ENCODE data around the gene GLRX5.

The GLRX5 gene

GRCh38 chr14:95534299-95535225 lies at the start of gene GLRX5:
Gene GLRX5, plus strand, starts transcription at chr14:95535050. Its CDS starts 40 bp downstream, at chr14:95535090.
- Histone ChIP-seq H3K27ac (ENCODE audit: low read depth, low read length) (peak within 1 kb of the TSS; percentile 77), H3K9me2 (replicated peaks; ENCODE audit: insufficient read depth, low read length) (no peaks in the 10 kb centered on the region), H3K4me3 (ENCODE audit: insufficient read depth, low read length, poor library complexity, severe bottlenecking) (peak within 1 kb of the TSS; percentile 97), H4K20me1 (ENCODE audit: low read depth, low read length) (no peaks in the 10 kb centered on the region), H3K9me3 (ENCODE audit: insufficient read depth, low read length) (no peaks in the 10 kb centered on the region), H3F3A (ENCODE audit: insufficient read depth) (peaks cover 9% of the 10 kb centered on the region), H3K4me2 (ENCODE audit: low read depth, low read length, poor library complexity, severe bottlenecking) (peak within 1 kb of the TSS; percentile 94), H3K9ac (ENCODE audit: low read length) (peak within 1 kb of the TSS; percentile 82), H3K27me3 (ENCODE audit: low read length) (no peaks in the 10 kb centered on the region), H3K79me2 (ENCODE audit: insufficient read depth, low read length) (peaks cover 76% of the 10 kb centered on the region), H2AFZ (ENCODE audit: low read depth, low read length, severe bottlenecking) (no peak within 1 kb of the TSS), H3K36me3 (ENCODE audit: low read length) (0 out of 2 replicates have a peak, but pooled peaks cover 3% of the 10 kb centered on the region)
- TF ChIP-seq EZH2phosphoT487 (conservative IDR thresholded peaks at IDR 0.05; ENCODE audit: low read length) (no peak), CTCF (IDR thresholded peaks at IDR 0.05; ENCODE audit: insufficient read depth, low read length, poor library complexity, severe bottlenecking) (no peak)

- no peak for TF ChIP-seq EZH2phosphoT487 (conservative IDR thresholded peaks at IDR 0.05; ENCODE audit: low read length)
- no peak for TF ChIP-seq CTCF (IDR thresholded peaks at IDR 0.05; ENCODE audit: insufficient read depth, low read length, poor library complexity, severe bottlenecking)
- Histone ChIP-seq H3K27ac (ENCODE audit: low read depth, low read length) (no peak overlapping the region), H3F3A (ENCODE audit: insufficient read depth) (no peaks in the 10 kb centered on the region), H3K9ac (ENCODE audit: low read length) (no peak overlapping the region), H3K27me3 (ENCODE audit: low read length) (no peaks in the 10 kb centered on the region), H3K9me2 (replicated peaks; ENCODE audit: insufficient read depth, low read length) (no peaks in the 10 kb centered on the region), H3K4me3 (ENCODE audit: insufficient read depth, low read length, poor library complexity, severe bottlenecking) (no peak overlapping the region), H3K9me3 (ENCODE audit: insufficient read depth, low read length) (no peaks in the 10 kb centered on the region), H4K20me1 (ENCODE audit: low read depth, low read length) (no peaks in the 10 kb centered on the region), H3K36me3 (ENCODE audit: low read length) (no peaks in the 10 kb centered on the region), H3K79me2 (ENCODE audit: insufficient read depth, low read length) (no peaks in the 10 kb centered on the region), H3K4me2 (ENCODE audit: low read depth, low read length, poor library complexity, severe bottlenecking) (no peak overlapping the region), H2AFZ (ENCODE audit: low read depth, low read length, severe bottlenecking) (no peak overlapping the region)
These were observed 49.5 kb upstream of the GLRX5 start for GRCh38 chr14:95485222-95485819.

- Histone ChIP-seq H2AFZ (ENCODE audit: low read depth, low read length, severe bottlenecking) (no peak overlapping the region), H3F3A (ENCODE audit: insufficient read depth) (no peaks in the 10 kb centered on the region), H3K27ac (ENCODE audit: low read depth, low read length) (no peak overlapping the region), H3K9ac (ENCODE audit: low read length) (no peak overlapping the region), H4K20me1 (ENCODE audit: low read depth, low read length) (no peaks in the 10 kb centered on the region), H3K9me3 (ENCODE audit: insufficient read depth, low read length) (no peaks in the 10 kb centered on the region), H3K9me2 (replicated peaks; ENCODE audit: insufficient read depth, low read length) (no peaks in the 10 kb centered on the region), H3K79me2 (ENCODE audit: insufficient read depth, low read length) (no peaks in the 10 kb centered on the region), H3K36me3 (ENCODE audit: low read length) (no peaks in the 10 kb centered on the region), H3K27me3 (ENCODE audit: low read length) (no peaks in the 10 kb centered on the region), H3K4me3 (ENCODE audit: insufficient read depth, low read length, poor library complexity, severe bottlenecking) (no peak overlapping the region), H3K4me2 (ENCODE audit: low read depth, low read length, poor library complexity, severe bottlenecking) (no peak overlapping the region)
- TF ChIP-seq EZH2phosphoT487 (conservative IDR thresholded peaks at IDR 0.05; ENCODE audit: low read length) (no peak), CTCF (IDR thresholded peaks at IDR 0.05; ENCODE audit: insufficient read depth, low read length, poor library complexity, severe bottlenecking) (no peak)
These were observed 47.8 kb upstream of the GLRX5 start for GRCh38 chr14:95486875-95487668.
